Measurements from ENCODE around the gene SLC66A3. TPM values are rescaled to one million over a fixed set of nuclear protein-coding genes. Genes with fewer than 3 reads are reported as not detected.

The SLC66A3 gene
- total and polyA plus RNA-seq, 12 donors = 4.5 to 15.4 (median 7.3) TPM

DNA sequence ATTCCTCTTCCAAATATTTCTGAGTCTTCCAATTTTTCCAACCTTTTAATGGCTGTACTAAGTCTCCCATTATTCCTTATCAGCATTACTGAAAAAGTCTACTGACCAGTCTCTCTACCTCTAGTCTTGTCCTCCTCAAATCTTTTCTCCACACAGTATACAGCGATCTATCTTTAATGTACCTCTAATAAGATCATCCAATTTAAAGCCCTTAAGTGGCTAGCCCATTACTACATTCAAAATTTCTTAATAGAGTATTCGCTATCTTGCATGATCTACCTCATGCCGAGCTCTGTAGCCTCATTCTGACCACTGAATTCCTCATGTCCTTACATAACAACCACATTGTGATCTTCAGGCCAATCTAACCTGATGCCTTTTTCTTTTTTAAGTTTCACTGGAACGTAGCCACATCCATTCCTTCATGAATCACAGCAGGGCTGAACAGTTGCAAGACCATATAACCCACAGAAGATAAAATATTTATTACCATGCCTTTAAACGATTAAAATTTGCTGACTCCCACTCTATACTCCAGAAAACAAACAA, 57.9 kb downstream of the SLC66A3 start:
- 94 to 95% methylated on average over 5 of the region's 5 CpGs for WGBS, 2 donors
- intact Hi-C loops (cut with DNase I) = no loop called here
- DNase-seq = no peak

GRCh38 chr2:11213975-11214374, 58.7 kb downstream of the SLC66A3 start:
- Histone ChIP-seq H3K27me3 (no peaks in the 10 kb centered on the region), H3K36me3 (peaks cover 0 to 100% (median 22%) of the 10 kb centered on the region in 9 donors), H3K27ac (no peak overlapping the region), H3K9me3 (no peaks in the 10 kb centered on the region), H3K4me3 (no peak overlapping the region), H3K4me1 (no peaks in the 10 kb centered on the region)
- intact Hi-C loops (cut with DNase I) = no loop called here
- WGBS, 2 donors = 90 to 96% methylated on average over 1 of the region's 1 CpG
- ATAC-seq (no peak), DNase-seq (no peak)
- TF ChIP-seq, protein P1, sequence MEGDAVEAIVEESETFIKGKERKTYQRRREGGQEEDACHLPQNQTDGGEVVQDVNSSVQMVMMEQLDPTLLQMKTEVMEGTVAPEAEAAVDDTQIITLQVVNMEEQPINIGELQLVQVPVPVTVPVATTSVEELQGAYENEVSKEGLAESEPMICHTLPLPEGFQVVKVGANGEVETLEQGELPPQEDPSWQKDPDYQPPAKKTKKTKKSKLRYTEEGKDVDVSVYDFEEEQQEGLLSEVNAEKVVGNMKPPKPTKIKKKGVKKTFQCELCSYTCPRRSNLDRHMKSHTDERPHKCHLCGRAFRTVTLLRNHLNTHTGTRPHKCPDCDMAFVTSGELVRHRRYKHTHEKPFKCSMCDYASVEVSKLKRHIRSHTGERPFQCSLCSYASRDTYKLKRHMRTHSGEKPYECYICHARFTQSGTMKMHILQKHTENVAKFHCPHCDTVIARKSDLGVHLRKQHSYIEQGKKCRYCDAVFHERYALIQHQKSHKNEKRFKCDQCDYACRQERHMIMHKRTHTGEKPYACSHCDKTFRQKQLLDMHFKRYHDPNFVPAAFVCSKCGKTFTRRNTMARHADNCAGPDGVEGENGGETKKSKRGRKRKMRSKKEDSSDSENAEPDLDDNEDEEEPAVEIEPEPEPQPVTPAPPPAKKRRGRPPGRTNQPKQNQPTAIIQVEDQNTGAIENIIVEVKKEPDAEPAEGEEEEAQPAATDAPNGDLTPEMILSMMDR (IDR thresholded peaks at IDR 0.05) = no peak

More for the DNA sequence above, 57.9 kb downstream of the SLC66A3 start:
- Histone ChIP-seq H3K4me3 (no peak overlapping the region), H3K9me3 (no peaks in the 10 kb centered on the region), H3K27me3 (no peaks in the 10 kb centered on the region), H3K27ac (no peak overlapping the region), H3K36me3 (peaks cover 0 to 100% (median 22%) of the 10 kb centered on the region in 9 donors), H3K4me1 (no peaks in the 10 kb centered on the region)
- ATAC-seq = no peak
- TF ChIP-seq, protein P1 (IDR thresholded peaks at IDR 0.05) = no peak

- H3K27ac ChIP-seq = no peak overlapping the region
Observed at GRCh38 chr2:11214770-11215169, 59.5 kb downstream of the SLC66A3 start.

GRCh38 chr2:11215407-11215806, 60.1 kb downstream of the SLC66A3 start:
- TF ChIP-seq, protein P1 (IDR thresholded peaks at IDR 0.05) = no peak
- no peaks in the 10 kb centered on the region for H3K27me3 ChIP-seq
- 97 to 98% methylated on average over 3 of the region's 3 CpGs for WGBS, 2 donors
- peaks cover 0 to 100% (median 24%) of the 10 kb centered on the region in 9 donors for H3K36me3 ChIP-seq
- no peak for ATAC-seq
- no peak for DNase-seq
- H3K27ac ChIP-seq = no peak overlapping the region
- no peaks in the 10 kb centered on the region for H3K9me3 ChIP-seq
- H3K4me3 ChIP-seq = no peak overlapping the region
- no peaks in the 10 kb centered on the region for H3K4me1 ChIP-seq
- intact Hi-C loops (cut with DNase I) = no loop called here

More at GRCh38 chr2:11214770-11215169, 59.5 kb downstream of the SLC66A3 start:
- H3K36me3 ChIP-seq = peaks cover 0 to 100% (median 22%) of the 10 kb centered on the region in 9 donors
- 65 to 73% methylated on average over 4 of the region's 4 CpGs for WGBS, 2 donors
- H3K9me3 ChIP-seq = no peaks in the 10 kb centered on the region
- DNase-seq = no peak
- no peak overlapping the region for H3K4me3 ChIP-seq
- intact Hi-C loops (cut with DNase I) = no loop called here
- H3K4me1 ChIP-seq = no peaks in the 10 kb centered on the region
- no peak for ATAC-seq
- H3K27me3 ChIP-seq = no peaks in the 10 kb centered on the region
- TF ChIP-seq, protein P1 (IDR thresholded peaks at IDR 0.05) = no peak
